ENCODE results near the gene MMP20. TPM values are rescaled to one million over a fixed set of nuclear protein-coding genes. Genes with fewer than 3 reads are reported as not detected.

Gene MMP20
- total RNA-seq, 3 donors from 2014 or later, result not detected

GRCh38 chr11:102581066-102581465 lies 44.1 kb downstream of the MMP20 start:
- Histone ChIP-seq H3K4me3 (no peak overlapping the region), H3K4me1 (ENCODE audit: low read depth) (no peaks in the 10 kb centered on the region), H3K36me3 (ENCODE audit: low read depth) (no peaks in the 10 kb centered on the region), H3K9me3 (no peaks in the 10 kb centered on the region)
- ATAC-seq, result no peak
- no peak for DNase-seq
- intact Hi-C loops (cut with DNase I, micrococcal nuclease), result no loop called here
- TF ChIP-seq, protein P1, sequence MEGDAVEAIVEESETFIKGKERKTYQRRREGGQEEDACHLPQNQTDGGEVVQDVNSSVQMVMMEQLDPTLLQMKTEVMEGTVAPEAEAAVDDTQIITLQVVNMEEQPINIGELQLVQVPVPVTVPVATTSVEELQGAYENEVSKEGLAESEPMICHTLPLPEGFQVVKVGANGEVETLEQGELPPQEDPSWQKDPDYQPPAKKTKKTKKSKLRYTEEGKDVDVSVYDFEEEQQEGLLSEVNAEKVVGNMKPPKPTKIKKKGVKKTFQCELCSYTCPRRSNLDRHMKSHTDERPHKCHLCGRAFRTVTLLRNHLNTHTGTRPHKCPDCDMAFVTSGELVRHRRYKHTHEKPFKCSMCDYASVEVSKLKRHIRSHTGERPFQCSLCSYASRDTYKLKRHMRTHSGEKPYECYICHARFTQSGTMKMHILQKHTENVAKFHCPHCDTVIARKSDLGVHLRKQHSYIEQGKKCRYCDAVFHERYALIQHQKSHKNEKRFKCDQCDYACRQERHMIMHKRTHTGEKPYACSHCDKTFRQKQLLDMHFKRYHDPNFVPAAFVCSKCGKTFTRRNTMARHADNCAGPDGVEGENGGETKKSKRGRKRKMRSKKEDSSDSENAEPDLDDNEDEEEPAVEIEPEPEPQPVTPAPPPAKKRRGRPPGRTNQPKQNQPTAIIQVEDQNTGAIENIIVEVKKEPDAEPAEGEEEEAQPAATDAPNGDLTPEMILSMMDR (IDR thresholded peaks at IDR 0.05), result no peak

DNA sequence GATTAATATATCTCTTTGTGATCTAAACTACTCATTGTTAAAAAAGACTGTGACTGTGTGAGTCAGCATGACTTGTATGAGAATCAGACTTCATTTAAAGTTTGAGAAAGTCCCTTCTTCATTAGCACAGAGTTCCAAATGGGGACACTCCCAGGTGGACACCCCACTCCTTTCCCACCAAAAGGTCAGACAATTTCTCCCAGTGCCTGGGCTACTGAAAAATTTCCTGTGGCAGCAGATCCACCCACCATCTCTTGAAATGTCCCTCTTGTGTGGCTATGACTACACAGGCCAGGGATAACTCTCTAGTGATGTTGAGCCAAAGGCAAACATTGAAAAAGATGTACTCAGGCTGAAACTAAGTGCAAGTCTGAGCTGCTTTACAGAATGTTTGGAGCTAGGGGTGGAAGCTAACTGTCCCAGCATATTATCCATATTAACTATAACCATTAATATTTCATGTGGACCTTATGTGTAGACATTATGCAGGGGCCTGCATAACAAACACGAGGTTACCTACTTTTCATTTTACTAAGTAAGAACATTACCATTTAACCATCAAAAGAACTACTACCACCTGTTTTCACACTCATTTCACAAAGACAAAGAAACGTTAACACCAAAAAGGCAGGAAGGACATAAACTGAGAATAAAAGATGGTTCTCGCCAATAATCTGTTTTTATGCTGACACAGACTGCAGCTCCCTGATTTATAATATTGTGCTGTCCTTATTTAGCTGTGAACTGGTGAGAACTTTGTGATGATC lies 44.8 kb downstream of the MMP20 start:
- Histone ChIP-seq H3K36me3 (ENCODE audit: low read depth) (no peaks in the 10 kb centered on the region), H3K4me3 (no peak overlapping the region), H3K4me1 (ENCODE audit: low read depth) (no peaks in the 10 kb centered on the region), H3K9me3 (no peaks in the 10 kb centered on the region)
- TF ChIP-seq, protein P1 (IDR thresholded peaks at IDR 0.05), result no peak
- intact Hi-C loops (cut with DNase I, micrococcal nuclease), result no loop called here
- ATAC-seq (no peak), DNase-seq (no peak)

GRCh38 chr11:102577723-102578122 lies 47.4 kb downstream of the MMP20 start:
- Histone ChIP-seq H3K36me3 (ENCODE audit: low read depth) (no peaks in the 10 kb centered on the region), H3K4me3 (no peak overlapping the region), H3K4me1 (ENCODE audit: low read depth) (no peaks in the 10 kb centered on the region), H3K9me3 (no peaks in the 10 kb centered on the region)
- ATAC-seq (no peak), DNase-seq (no peak)
- intact Hi-C loops (cut with DNase I, micrococcal nuclease), result no loop called here
- TF ChIP-seq, protein P1 (IDR thresholded peaks at IDR 0.05), result no peak

- H3K9me3 ChIP-seq, result no peaks in the 10 kb centered on the region
- intact Hi-C loops (cut with DNase I, micrococcal nuclease), result no loop called here
- TF ChIP-seq, protein P1 (IDR thresholded peaks at IDR 0.05), result no peak
- no peaks in the 10 kb centered on the region for H3K4me1 ChIP-seq (ENCODE audit: low read depth)
- DNase-seq (no peak), ATAC-seq (peak; percentile 43)
- H3K36me3 ChIP-seq (ENCODE audit: low read depth), result no peaks in the 10 kb centered on the region
- H3K4me3 ChIP-seq, result no peak overlapping the region
Measured at GRCh38 chr11:102577182-102577581, 48.0 kb downstream of the MMP20 start.

- TF ChIP-seq, protein P1 (IDR thresholded peaks at IDR 0.05), result no peak
- Histone ChIP-seq H3K4me3 (no peak overlapping the region), H3K4me1 (ENCODE audit: low read depth) (no peaks in the 10 kb centered on the region), H3K36me3 (ENCODE audit: low read depth) (no peaks in the 10 kb centered on the region), H3K9me3 (no peaks in the 10 kb centered on the region)
- DNase-seq (no peak), ATAC-seq (peak; percentile 37)
- intact Hi-C loops (cut with DNase I, micrococcal nuclease), result no loop called here
Measured at GRCh38 chr11:102576350-102576749, 48.8 kb downstream of the MMP20 start.

Data from mucosa of descending colon (tissue), 3 donors.